Left ventricle myocardium inferior (tissue), 1 donor: ENCODE measurements around the gene CMIP. TPM values are rescaled to one million over a fixed set of nuclear protein-coding genes. Genes with fewer than 3 reads are reported as not detected.

Source experiments
- DNase-seq: peaks from one replicate; pipeline ENCODE4 v3.0.0-alpha.2; 2020
- H3K27ac ChIP-seq: fragments of 200-600 bp; replicated peaks from 2 replicates; pipeline ENCODE4 v1.8.0; 2021
- H3K27me3 ChIP-seq: fragments of 200-600 bp; 2 replicates; pipeline ENCODE4 v1.8.0; 2021; ENCODE audit warnings: low read depth
- H3K36me3 ChIP-seq: fragments of 200-600 bp; 2 replicates; pipeline ENCODE4 v1.8.0; 2021
- H3K4me1 ChIP-seq: fragments of 200-600 bp; 2 replicates; pipeline ENCODE4 v1.8.0; 2021
- H3K4me3 ChIP-seq: fragments of 200-600 bp; 2 replicates; pipeline ENCODE4 v1.8.0; 2021; ENCODE audit warnings: mild to moderate bottlenecking, moderate library complexity
- H3K9me3 ChIP-seq: fragments of 200-600 bp; replicated peaks from 2 replicates; pipeline ENCODE4 v1.8.0; 2021
- CTCF ChIP-seq: fragments of 200-600 bp; IDR thresholded peaks from 2 replicates; pipeline ENCODE4 v1.8.0; 2021; ENCODE audit warnings: antibody characterized with exemption, mild to moderate bottlenecking, borderline replicate concordance
- intact Hi-C: fragments of 100-400 bp; cut with micrococcal nuclease; formaldehyde crosslinking; loops from one replicate; pipeline ENCODE4 v1.11.0; 2022
- total RNA-seq: library from RNA; stranded (reverse); fragmentation: NEBNext Ultra II Directional; extraction: Animal tissue kit (Norgen Biotek cat#: 25700); gene quantifications from one replicate; pipeline ENCODE4 v1.2.1, GENCODE V29; 2021
- donor health status: DM: no; HTN: yes; CAD: no; lungs with severe emphysema.

The CMIP gene
- total RNA-seq, 1 donor from 2014 or later: 11.2 TPM

- Histone ChIP-seq H3K9me3 (no peaks in the 10 kb centered on the region), H3K4me3 (no peak overlapping the region), H3K27ac (no peak overlapping the region), H3K4me1 (no peaks in the 10 kb centered on the region), H3K27me3 (no peaks in the 10 kb centered on the region), H3K36me3 (no peaks in the 10 kb centered on the region)
- no peak for DNase-seq
- TF ChIP-seq CTCF: no peak
- intact Hi-C loops: no loop called here
These were observed 91.2 kb downstream of the CMIP start for GRCh38 chr16:81535679-81536360.

GRCh38 chr16:81536648-81537047 is 92.0 kb downstream of the CMIP start:
- Histone ChIP-seq H3K9me3 (no peaks in the 10 kb centered on the region), H3K36me3 (no peaks in the 10 kb centered on the region), H3K4me3 (no peak overlapping the region), H3K4me1 (no peaks in the 10 kb centered on the region), H3K27ac (no peak overlapping the region), H3K27me3 (no peaks in the 10 kb centered on the region)
- intact Hi-C loops: no loop called here
- no peak for TF ChIP-seq CTCF
- no peak for DNase-seq

GRCh38 chr16:81537721-81538561 is 93.3 kb downstream of the CMIP start:
- peaks cover 7% of the 10 kb centered on the region for H3K4me1 ChIP-seq
- no peaks in the 10 kb centered on the region for H3K36me3 ChIP-seq
- intact Hi-C loops: no loop called here
- H3K27ac ChIP-seq: no peak overlapping the region
- no peaks in the 10 kb centered on the region for H3K9me3 ChIP-seq
- no peak for DNase-seq
- H3K27me3 ChIP-seq: no peaks in the 10 kb centered on the region
- H3K4me3 ChIP-seq: no peak overlapping the region
- no peak for TF ChIP-seq CTCF

DNA sequence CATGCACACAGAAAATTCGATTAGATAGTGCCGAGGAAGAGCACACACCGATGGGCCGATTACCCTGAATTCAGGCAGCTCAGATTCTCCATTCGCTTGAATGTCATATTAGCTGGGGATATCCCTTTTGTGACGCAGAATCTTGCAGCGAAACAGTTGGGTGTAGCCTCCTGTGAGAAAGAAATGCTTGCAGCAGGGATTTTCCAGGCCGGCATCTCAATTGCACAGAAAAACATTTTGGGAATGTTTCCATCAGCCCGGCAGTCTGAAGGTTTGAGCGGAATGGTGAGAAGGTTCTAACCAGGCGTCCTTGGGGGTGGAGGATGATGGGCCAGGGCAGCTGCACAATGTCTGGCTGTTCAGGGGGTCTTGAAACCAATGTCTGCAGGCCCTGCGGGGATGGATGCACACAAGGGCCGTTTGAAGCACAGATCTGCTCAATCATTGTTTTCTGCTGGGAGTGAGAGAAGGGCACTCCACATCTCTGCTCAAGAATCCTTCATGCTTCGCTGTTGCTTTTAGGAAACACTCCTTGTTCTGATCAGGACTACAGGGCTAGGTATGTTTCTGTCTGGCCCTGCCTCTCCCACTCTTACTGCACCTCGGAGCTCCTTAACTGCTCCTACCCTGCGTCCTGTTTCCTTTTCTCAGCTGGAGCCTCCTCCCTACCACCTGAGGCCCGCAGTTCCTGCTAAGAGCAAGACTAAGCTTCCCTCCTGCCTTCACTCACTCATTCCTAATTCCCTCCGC is 94.6 kb downstream of the CMIP start:
- Histone ChIP-seq H3K27me3 (no peaks in the 10 kb centered on the region), H3K4me1 (peaks cover 19% of the 10 kb centered on the region)
- no peak for DNase-seq

More for the DNA sequence above, 94.6 kb downstream of the CMIP start:
- TF ChIP-seq CTCF: no peak
- intact Hi-C loops: no loop called here
- no peak overlapping the region for H3K4me3 ChIP-seq
- H3K36me3 ChIP-seq: no peaks in the 10 kb centered on the region
- no peaks in the 10 kb centered on the region for H3K9me3 ChIP-seq
- no peak overlapping the region for H3K27ac ChIP-seq
